Measurements from ENCODE around the gene CXCL8. TPM values are rescaled to one million over a fixed set of nuclear protein-coding genes. Genes with fewer than 3 reads are reported as not detected.

Gene CXCL8
- total RNA-seq, 1 experiment from 2014 or later, result 477 TPM

GRCh38 chr4:73751830-73752229 is 11.5 kb downstream of the CXCL8 start:
- H3K4me2 ChIP-seq (ENCODE audit: low read length), result no peak overlapping the region
- no peak overlapping the region for H2AFZ ChIP-seq (ENCODE audit: low read length)
- H3K36me3 ChIP-seq (ENCODE audit: low read depth, low read length), result no peaks in the 10 kb centered on the region
- intact Hi-C loops (cut with micrococcal nuclease), result no loop called here
- no TSS peak for BruUV-seq (replicated peaks)
- no peaks in the 10 kb centered on the region for H3K27me3 ChIP-seq (ENCODE audit: low read length)
- ChIA-PET POLR2A (ENCODE audit: unreplicated experiment) (no interaction called here), CTCF (no interaction called here)
- no peak overlapping the region for H3K4me3 ChIP-seq (ENCODE audit: low read length)
- no peaks in the 10 kb centered on the region for H3K79me2 ChIP-seq (ENCODE audit: low read length)
- ATAC-seq, result no peak
- no peak for TF ChIP-seq EZH2 (IDR thresholded peaks at IDR 0.05; ENCODE audit: low read length, unreplicated experiment)
- no peak for TF ChIP-seq EZH2phosphoT487 (IDR thresholded peaks at IDR 0.05; ENCODE audit: borderline replicate concordance, low read length)
- no peak for TF ChIP-seq CTCF (conservative IDR thresholded peaks at IDR 0.05; ENCODE audit: low read depth, low read length)
- H3K9me2 ChIP-seq (replicated peaks; ENCODE audit: low read length), result no peaks in the 10 kb centered on the region
- no peaks in the 10 kb centered on the region for H3K9me3 ChIP-seq (ENCODE audit: low read length)
- no peaks in the 10 kb centered on the region for H3K4me1 ChIP-seq (ENCODE audit: insufficient read depth, low read length)
- H3F3A ChIP-seq (ENCODE audit: low read length, unreplicated experiment), result no peaks in the 10 kb centered on the region
- no peak overlapping the region for H3K9ac ChIP-seq (ENCODE audit: low read length)
- H4K20me1 ChIP-seq (ENCODE audit: low read length), result no peaks in the 10 kb centered on the region
- DNase-seq, result no peak
- no peak overlapping the region for H3K27ac ChIP-seq (ENCODE audit: low read length)

GRCh38 chr4:73752424-73752823 is 12.1 kb downstream of the CXCL8 start:
- Histone ChIP-seq H3K9me3 (ENCODE audit: low read length) (no peaks in the 10 kb centered on the region), H3K4me1 (ENCODE audit: insufficient read depth, low read length) (no peaks in the 10 kb centered on the region), H3K4me2 (ENCODE audit: low read length) (no peak overlapping the region), H2AFZ (ENCODE audit: low read length) (no peak overlapping the region), H3K79me2 (ENCODE audit: low read length) (no peaks in the 10 kb centered on the region), H3K36me3 (ENCODE audit: low read depth, low read length) (no peaks in the 10 kb centered on the region), H3K9me2 (replicated peaks; ENCODE audit: low read length) (no peaks in the 10 kb centered on the region), H3F3A (ENCODE audit: low read length, unreplicated experiment) (no peaks in the 10 kb centered on the region), H3K4me3 (ENCODE audit: low read length) (no peak overlapping the region), H3K27ac (ENCODE audit: low read length) (no peak overlapping the region), H3K9ac (ENCODE audit: low read length) (no peak overlapping the region), H4K20me1 (ENCODE audit: low read length) (no peaks in the 10 kb centered on the region), H3K27me3 (ENCODE audit: low read length) (no peaks in the 10 kb centered on the region)
- no TSS peak for BruUV-seq (replicated peaks)
- ATAC-seq, result no peak
- ChIA-PET CTCF (no interaction called here), POLR2A (ENCODE audit: unreplicated experiment) (no interaction called here)
- no peak for DNase-seq
- TF ChIP-seq EZH2 (IDR thresholded peaks at IDR 0.05; ENCODE audit: low read length, unreplicated experiment), result no peak
- TF ChIP-seq EZH2phosphoT487 (IDR thresholded peaks at IDR 0.05; ENCODE audit: borderline replicate concordance, low read length), result no peak
- TF ChIP-seq CTCF (conservative IDR thresholded peaks at IDR 0.05; ENCODE audit: low read depth, low read length), result no peak
- intact Hi-C loops (cut with micrococcal nuclease), result no loop called here

GRCh38 chr4:73753215-73753614 is 12.8 kb downstream of the CXCL8 start:
- TF ChIP-seq EZH2 (IDR thresholded peaks at IDR 0.05; ENCODE audit: low read length, unreplicated experiment) (no peak), EZH2phosphoT487 (IDR thresholded peaks at IDR 0.05; ENCODE audit: borderline replicate concordance, low read length) (no peak), CTCF (conservative IDR thresholded peaks at IDR 0.05; ENCODE audit: low read depth, low read length) (no peak)
- Histone ChIP-seq H3K4me1 (ENCODE audit: insufficient read depth, low read length) (no peaks in the 10 kb centered on the region), H2AFZ (ENCODE audit: low read length) (no peak overlapping the region), H3F3A (ENCODE audit: low read length, unreplicated experiment) (no peaks in the 10 kb centered on the region), H3K36me3 (ENCODE audit: low read depth, low read length) (no peaks in the 10 kb centered on the region), H3K4me2 (ENCODE audit: low read length) (no peak overlapping the region), H3K27ac (ENCODE audit: low read length) (no peak overlapping the region), H3K9me2 (replicated peaks; ENCODE audit: low read length) (no peaks in the 10 kb centered on the region), H4K20me1 (ENCODE audit: low read length) (no peaks in the 10 kb centered on the region), H3K27me3 (ENCODE audit: low read length) (no peaks in the 10 kb centered on the region), H3K9me3 (ENCODE audit: low read length) (no peaks in the 10 kb centered on the region), H3K9ac (ENCODE audit: low read length) (no peak overlapping the region), H3K4me3 (ENCODE audit: low read length) (no peak overlapping the region), H3K79me2 (ENCODE audit: low read length) (no peaks in the 10 kb centered on the region)
- CTCF ChIA-PET, result interaction anchor here (0.7 kb wide), 1 partner anchor 24 kb away, joined by 3 read pairs; no protein-coding TSS in a partner anchor
- DNase-seq (no peak), ATAC-seq (no peak)
- no TSS peak for BruUV-seq (replicated peaks)
- POLR2A ChIA-PET (ENCODE audit: unreplicated experiment), result no interaction called here
- intact Hi-C loops (cut with micrococcal nuclease), result no loop called here
